GM19452 (cell line): Measurements from ENCODE around the gene TCF19.

ENCODE experiments used
- ATAC-seq: cut with Tn5 transposase; IDR thresholded peaks from one replicate; pipeline ENCODE4 v1.9.1; 2021; ENCODE audit not compliant: unreplicated experiment

The TCF19 gene

DNA sequence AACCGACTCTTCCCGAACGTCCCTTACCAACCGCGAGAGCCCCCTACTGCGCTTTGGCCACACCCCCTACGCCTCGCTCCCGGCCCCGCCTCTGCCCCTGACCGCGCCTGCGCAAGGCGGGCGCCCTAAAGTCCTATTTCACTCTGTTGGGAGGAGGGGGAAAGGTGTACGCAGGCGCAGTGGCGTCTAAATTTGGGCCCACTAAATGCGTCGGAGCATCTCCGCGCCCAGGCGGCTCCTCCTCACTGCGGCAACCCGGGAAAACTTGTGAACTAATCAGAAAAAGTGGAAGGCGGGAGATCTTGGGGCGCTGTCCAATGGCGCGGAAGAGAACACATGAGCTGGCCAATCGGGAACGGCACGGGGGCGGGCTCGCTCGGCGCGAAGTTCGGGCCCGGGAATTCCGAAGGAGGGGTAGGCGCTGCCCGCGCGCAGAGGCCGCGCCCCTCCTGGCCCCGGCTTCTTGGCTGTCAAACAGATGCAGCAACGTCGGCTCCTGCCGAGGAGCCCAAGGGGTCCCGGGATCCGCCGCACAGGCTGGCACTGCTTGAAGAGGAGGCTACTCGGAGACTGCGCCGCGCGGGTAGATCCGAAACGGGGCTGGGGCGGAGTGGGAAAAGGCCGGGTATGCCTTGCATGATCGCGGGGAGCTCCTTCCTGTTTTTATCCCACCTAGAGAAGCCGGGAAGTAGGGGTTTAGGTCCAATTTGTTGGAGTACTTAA is at the start of gene TCF19:
TSS of gene TCF19 (plus strand) at position 450 of the 723 bp plus-strand sequence. CDS start 881 bp downstream, outside the sequence.
- ATAC-seq = peak; percentile 81

GRCh38 chr6:31110825-31111582 is 47.4 kb upstream of the TCF19 start:
- ATAC-seq = no peak

DNA sequence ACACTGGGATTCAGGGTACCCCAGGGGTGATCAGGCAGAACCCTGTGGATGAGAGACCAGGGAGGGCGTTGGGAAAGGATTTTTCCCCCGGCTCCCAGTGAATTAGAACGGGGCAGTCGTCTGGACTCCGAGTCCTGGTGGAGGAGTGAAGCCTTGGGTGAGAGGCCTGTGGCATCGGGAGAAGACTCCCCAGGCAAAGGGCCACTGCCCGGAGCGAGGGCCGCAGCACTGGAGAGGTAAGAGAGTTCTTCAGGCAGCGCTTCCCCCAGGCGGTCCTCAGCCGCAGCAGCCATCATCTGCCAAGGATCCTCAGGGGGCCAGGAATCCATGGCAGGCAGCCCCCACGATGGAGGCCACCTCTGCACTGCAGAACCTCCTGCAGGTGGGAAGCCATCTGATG is 46.7 kb upstream of the TCF19 start:
- no peak for ATAC-seq

DNA sequence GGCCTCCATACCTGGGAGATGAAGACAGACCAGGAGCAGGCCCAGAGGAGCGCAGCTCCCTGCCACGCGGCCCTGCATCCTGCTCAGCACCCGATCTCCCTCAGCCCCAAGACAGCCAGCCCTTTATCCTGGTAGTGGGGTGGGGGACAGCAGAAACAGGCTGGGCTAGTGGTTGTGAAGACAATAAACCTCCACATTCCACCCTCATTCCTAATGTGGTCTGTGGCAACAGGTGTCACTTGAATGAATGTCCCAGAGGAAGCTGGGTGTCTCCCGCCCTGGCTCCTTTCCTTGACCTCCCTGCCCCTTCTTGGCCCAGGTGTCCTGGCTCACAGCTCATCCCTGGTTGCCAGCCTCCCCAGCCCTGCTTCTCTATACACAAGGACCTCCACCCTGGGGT is 45.9 kb upstream of the TCF19 start, which contains the start of gene C6orf15:
TSS of gene C6orf15 (minus strand) at position 98 of the 400 bp plus-strand sequence. CDS start at position 78, 20 bp downstream.
- no peak for ATAC-seq

DNA sequence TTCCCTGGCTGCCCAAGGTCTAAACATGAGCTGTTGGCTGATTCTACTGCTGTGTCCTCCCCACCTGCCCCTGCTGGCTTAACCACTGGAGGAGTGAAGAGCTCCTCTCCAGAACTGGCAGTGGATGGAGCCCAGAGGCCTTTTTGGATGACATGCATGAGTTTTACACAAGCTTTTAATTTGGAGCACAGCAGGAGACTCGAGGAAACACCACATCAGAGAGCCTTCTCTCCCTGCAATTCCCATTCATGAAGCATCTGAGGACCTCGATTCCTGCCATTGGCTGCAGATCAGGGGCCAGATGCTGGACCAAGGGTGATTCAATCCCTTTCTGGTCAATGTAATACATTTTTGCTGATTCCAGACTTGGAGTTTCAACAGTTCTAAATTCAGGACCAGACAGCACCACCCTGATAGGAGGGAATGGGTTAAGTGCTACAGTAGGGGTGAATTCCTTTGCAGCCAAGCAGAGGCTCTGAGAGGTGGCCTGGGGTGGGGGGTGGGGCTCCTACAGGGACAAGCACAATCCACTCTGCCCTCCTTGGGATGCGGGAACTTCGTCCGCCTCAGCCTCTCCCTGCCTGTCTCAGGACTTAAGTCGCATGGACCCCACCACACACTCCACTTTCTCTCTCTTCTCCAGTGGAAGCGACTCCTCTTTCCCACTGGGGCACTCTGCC is 44.4 kb upstream of the TCF19 start:
- ATAC-seq = no peak

DNA sequence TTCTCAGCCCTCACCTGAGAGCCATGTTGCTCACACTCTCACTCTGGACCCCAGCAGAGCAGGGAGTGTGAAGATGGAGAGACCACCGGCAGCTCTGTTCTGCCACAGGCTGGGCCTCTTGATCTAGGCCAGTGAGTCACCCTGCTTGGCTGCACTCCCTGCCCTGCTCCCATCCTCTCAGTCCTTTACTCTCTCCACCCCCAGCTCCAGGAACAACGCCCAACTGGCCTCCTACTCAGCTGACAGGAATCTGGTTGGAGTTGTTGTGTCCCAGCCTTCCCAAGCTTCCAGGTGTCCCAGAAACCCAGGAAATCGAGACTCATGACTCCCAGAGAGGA is 43.9 kb upstream of the TCF19 start, which contains the start of gene PSORS1C1:
TSS of gene PSORS1C1 (plus strand) at position 260 of the 338 bp plus-strand sequence. CDS start 14,833 bp downstream, outside the sequence.
- no peak for ATAC-seq

- no peak for ATAC-seq
Observed at GRCh38 chr6:31114970-31115849, 43.2 kb upstream of the TCF19 start.

- no peak for ATAC-seq
Observed at GRCh38 chr6:31115941-31116560, 42.3 kb upstream of the TCF19 start.

DNA sequence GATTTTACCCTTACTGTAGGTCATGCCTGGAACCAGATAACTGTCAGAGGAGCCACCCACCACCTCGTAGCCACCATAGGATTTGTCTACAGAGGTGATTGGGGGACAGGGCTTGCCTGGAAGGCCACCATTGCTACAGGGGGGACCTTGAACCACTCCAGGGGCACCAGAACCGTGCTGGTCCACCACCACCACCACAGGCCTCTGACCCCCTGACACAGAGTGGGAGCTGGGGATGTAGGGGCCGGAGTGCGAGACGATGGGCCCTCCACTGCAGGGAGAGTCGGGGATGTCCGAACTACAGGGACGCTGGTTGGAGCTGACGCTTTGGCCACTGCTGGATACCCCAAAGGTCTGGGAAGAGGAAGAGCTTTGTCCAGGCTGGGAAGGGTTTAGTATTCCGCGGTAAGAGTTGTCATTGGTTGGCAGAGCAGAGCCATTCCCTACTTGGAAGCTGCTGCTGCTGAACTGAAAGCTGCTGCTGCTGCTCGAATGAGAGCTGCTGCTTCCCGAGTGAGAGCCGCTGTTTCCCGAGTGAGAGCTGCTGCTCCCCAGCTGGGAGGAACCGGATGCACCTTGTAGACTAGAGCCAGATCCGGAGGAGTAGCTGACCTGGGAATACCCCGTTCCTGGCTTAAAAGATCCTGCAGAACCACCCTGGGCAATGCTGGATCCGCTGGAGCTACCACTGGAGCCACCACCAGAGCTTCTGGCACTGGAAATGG is 41.6 kb upstream of the TCF19 start:
- no peak for ATAC-seq

GRCh38 chr6:31118178-31118577 is 40.2 kb upstream of the TCF19 start:
- ATAC-seq = no peak

DNA sequence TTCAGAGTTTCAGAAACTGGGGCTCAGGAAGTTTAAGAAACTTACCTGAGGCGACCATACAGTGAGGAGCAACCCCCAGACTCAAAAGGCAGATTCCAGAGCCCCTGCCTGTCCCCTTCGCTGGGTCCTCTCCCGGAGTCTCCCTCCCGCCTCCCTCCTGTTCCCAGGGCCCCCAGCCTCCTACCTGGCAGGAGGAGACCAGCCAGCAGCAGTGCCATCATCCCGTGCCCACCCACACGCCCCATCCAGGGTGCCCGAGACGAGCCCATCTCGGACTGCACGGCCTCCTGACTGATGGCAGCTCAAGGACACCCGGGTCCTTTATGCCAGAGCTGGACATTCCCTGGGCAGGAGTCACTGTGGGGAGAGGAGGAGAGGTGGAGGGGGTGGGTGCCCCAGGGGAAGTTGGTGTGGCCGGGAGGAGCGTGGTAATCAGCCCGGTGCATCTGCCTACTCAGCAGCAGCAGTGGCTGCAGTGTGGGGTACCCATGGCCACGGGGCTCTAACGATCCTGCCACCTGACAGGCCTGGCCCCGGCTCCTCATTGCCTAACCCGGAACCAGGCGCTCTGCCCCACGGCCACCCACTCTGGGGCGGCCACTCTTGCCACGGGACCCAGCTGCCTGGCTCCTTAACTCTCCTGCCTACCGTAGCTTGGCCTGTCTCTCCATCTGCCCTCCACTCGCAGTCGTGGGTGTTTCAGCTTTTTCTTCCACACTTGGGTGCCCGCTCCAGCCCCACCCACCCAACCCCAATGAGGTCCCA is 38.1 kb upstream of the TCF19 start, which contains the start of gene CDSN:
TSS of gene CDSN (minus strand) at position 296 of the 765 bp plus-strand sequence. CDS start at position 269, 27 bp downstream.
- ATAC-seq = no peak

- no peak for ATAC-seq
Observed at GRCh38 chr6:31121131-31121790, 37.1 kb upstream of the TCF19 start.

DNA sequence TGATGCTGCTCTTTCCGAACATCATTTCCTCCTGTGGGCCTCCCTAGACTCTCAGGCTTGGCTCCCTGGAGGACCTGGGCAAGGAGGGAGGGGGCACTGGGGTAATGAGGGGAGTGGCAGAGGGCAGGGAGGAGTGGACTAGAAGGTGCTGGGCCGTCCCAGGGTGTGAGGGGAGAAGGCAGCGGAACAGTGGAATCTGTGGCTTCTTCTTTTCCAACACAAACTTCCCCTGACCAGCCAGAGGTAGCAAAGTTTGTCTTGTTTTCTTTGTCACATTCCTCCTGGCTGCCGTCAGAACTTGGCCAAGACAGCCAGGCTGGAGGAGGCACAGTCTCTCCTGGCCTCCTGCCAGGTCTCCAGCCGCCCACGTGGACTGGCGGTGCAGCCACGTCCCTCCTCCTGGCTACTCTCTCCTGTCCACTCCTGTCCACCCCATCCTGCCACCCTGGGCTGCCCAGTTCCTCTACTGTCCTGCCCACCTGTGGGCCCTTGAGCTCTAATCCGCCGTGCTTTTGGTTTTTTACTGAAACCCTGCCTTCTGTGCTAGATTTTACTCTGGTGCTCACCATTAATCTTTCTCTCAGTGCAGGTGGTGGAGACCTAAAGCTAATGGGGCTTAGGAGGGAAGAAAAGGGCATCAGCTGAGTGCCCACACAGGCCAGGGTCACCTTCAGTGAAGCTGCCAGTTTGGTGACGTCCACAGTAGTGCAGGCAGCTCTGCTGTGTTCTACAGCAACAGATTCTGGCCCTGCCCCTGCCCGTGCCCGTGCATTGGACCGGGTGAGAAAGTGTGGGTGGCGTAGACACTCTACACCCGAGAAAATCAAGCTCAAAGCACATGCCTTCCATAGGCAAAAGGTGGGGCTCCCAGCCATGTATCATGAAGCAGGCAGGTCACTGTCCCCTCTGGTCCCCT is 35.3 kb upstream of the TCF19 start:
- ATAC-seq = no peak

DNA sequence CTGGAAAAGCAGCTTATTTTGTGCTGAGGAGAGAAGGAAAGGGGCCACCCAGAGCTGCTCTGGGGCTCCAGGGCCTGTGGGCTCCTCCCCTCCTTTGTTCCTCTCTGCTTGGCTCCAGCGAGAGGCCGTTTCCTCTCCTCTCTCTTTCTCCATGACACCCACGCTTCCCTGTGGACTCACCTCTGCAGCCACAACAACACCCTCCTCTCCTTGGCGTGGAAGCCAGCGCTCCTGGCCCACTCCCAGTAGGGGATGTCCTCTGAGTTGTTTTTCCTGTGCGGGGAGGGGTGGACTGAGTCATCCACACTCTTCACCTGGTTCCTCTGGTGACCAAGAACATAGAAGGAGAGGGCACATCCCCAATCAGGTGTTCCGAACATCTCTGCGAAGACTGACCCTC is 33.2 kb upstream of the TCF19 start:
- no peak for ATAC-seq

- no peak for ATAC-seq
Observed at GRCh38 chr6:31125586-31126363, 32.6 kb upstream of the TCF19 start.

DNA sequence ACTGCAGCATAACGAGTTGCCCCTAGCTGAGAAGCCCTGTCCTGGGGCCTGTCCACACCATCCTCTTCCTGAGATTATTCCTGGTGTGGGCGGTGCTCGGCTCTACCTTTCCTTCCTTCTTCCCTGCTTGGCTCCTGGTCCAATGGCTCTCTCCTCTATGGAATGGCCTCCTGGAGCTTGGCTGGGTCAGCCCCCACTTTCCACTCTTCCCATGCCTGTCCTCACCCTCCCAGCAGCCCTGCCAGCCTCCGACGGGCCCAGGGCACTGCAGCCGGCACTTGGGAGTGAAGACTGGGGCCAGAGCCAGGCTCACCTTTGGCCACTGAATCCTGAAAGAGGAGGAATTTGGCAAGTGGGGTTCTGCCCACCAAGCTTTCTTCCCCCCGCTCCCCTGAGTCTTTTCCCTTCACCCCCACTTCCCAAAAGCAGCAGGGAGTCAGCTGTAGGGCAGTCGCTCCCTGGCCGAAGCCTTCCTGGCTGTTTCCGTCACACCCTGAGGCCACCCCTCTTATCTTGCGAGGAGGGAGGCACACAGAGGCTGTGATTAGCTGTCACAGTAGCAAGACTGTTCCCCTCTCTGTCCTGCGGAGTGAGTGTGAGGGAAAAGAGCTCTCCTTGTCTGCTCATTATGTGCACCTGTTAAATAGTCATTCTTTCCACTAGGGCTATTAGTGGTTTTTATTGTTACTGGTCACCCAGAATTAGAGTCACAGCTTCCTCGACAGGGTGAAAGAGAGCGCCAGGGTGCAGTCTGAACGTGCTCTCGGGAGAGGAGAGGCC is 31.8 kb upstream of the TCF19 start:
- no peak for ATAC-seq
